Adrenal gland (tissue), 5 donors: ENCODE measurements around the gene BLOC1S2.

Experiments used
- CTCF ChIP-seq, 6 experiments: fragments of 450-650 bp in 4 of 6; fragments of 200-600 bp in 2 of 6; sonication (generic) in 1 of 6; IDR thresholded peaks; 1 replicate in 5 of 6; 2 replicates in 1 of 6; pipeline versions ENCODE4 v1.5.1 to v1.8.0; 2016 to 2021; ENCODE audit warnings: antibody characterized with exemption in 6 of 6, mild to moderate bottlenecking in 2 of 6, moderate library complexity in 1 of 6
- POLR2A ChIP-seq, 2 donors: fragments of 450-650 bp; IDR thresholded peaks; one replicate each; pipeline ENCODE4 v1.6.1; 2017; ENCODE audit warnings: antibody characterized with exemption in 2 of 2, mild to moderate bottlenecking in 2 of 2, moderate library complexity in 1 of 2
- donor health status: DM: no; HTN: no; CAD: no.

GRCh38 chr10:100239851-100240250 is 46.6 kb downstream of the BLOC1S2 start:
- TF ChIP-seq CTCF (IDR thresholded peaks at IDR 0.05) (no peak), POLR2A (IDR thresholded peaks at IDR 0.05) (no peak)
